Smooth muscle cell (in vitro differentiated cells): Measurements from ENCODE around the gene DOP1A. TPM values are rescaled to one million over a fixed set of nuclear protein-coding genes. Genes with fewer than 3 reads are reported as not detected.

Experiments used
- DNase-seq: peaks from one replicate; lab custom pipeline; 2025; ENCODE audit not compliant: unreplicated experiment; lab: John Stamatoyannopoulos, UW
- H2AFZ ChIP-seq: fragments of 200-600 bp; sonication (generic); 2 replicates; pipeline ENCODE4 v1.6.0; 2016; ENCODE audit warnings: antibody characterized with exemption, low read depth, mild to moderate bottlenecking
- H3F3A ChIP-seq: fragments of 200-600 bp; sonication (generic); 2 replicates; pipeline ENCODE4 v1.6.0; 2017; ENCODE audit warnings: antibody characterized with exemption, low read depth
- H3K27ac ChIP-seq: fragments of 200-600 bp; sonication (generic); 2 replicates; pipeline ENCODE4 v1.5.1; 2016; ENCODE audit warnings: low read depth, mild to moderate bottlenecking
- H3K27me3 ChIP-seq: fragments of 200-600 bp; sonication (generic); 2 replicates; pipeline ENCODE4 v1.6.1; 2016; ENCODE audit warnings: low read depth, mild to moderate bottlenecking
- H3K36me3 ChIP-seq: fragments of 200-600 bp; sonication (generic); 2 replicates; pipeline ENCODE4 v1.5.1; 2016; ENCODE audit warnings: low read depth
- H3K4me1 ChIP-seq: fragments of 200-600 bp; sonication (generic); 2 replicates; pipeline ENCODE4 v1.5.1; 2016; ENCODE audit warnings: low read depth
- H3K4me2 ChIP-seq: fragments of 200-600 bp; sonication (generic); 2 replicates; pipeline ENCODE4 v1.6.0; 2016; ENCODE audit warnings: mild to moderate bottlenecking
- H3K4me3 ChIP-seq: fragments of 200-600 bp; sonication (generic); 2 replicates; pipeline ENCODE4 v1.5.1; 2016; ENCODE audit warnings: mild to moderate bottlenecking
- H3K79me2 ChIP-seq: fragments of 200-600 bp; sonication (generic); 2 replicates; pipeline ENCODE4 v1.6.0; 2016; ENCODE audit warnings: low read depth, mild to moderate bottlenecking
- H3K9ac ChIP-seq: fragments of 200-600 bp; sonication (generic); 2 replicates; pipeline ENCODE4 v1.6.0; 2016; ENCODE audit warnings: low read depth
- H3K9me3 ChIP-seq: fragments of 200-600 bp; sonication (generic); replicated peaks from 2 replicates; pipeline ENCODE4 v1.5.1; 2016; ENCODE audit warnings: low read depth
- H4K20me1 ChIP-seq: fragments of 200-600 bp; sonication (generic); 2 replicates; pipeline ENCODE4 v1.6.0; 2016; ENCODE audit warnings: low read depth
- CTCF ChIP-seq: fragments of 200-600 bp; sonication (generic); IDR thresholded peaks from 2 replicates; pipeline ENCODE4 v1.5.1; 2017; ENCODE audit warnings: borderline replicate concordance, mild to moderate bottlenecking, antibody characterized with exemption; ENCODE audit not compliant: insufficient read depth, poor library complexity, severe bottlenecking
- WGBS: methylation state at CpG from one replicate; pipeline ENCODE4 v1.1.7; 2016; ENCODE audit warnings: low lambda C conversion rate; 5-methylcytosine and 5-hydroxymethylcytosine counted together
- polyA plus RNA-seq: library from polyadenylated mRNA; unstranded; fragments of >200 nt; fragmentation: Nextera tagmentation; extraction: Ambion mirVana; gene quantifications from 2 replicates; pipeline ENCODE4 v1.2.1, GENCODE V29; 2016
- total RNA-seq: library from RNA; depleted of rRNA; stranded (reverse); fragments of >200 nt; gene quantifications from 2 replicates; pipeline ENCODE4 v1.2.3, GENCODE V29; 2014

Gene DOP1A
- total and polyA plus RNA-seq, 2 experiments from 2014 or later: 0.93 to 11.0 TPM

GRCh38 chr6:83071707-83072106, 4.2 kb downstream of the DOP1A start:
- Histone ChIP-seq H3K27me3 (no peaks in the 10 kb centered on the region), H3K36me3 (no peaks in the 10 kb centered on the region), H3F3A (no peaks in the 10 kb centered on the region), H3K4me1 (peaks cover 26% of the 10 kb centered on the region), H4K20me1 (peaks cover 7% of the 10 kb centered on the region), H3K79me2 (peaks cover 46% of the 10 kb centered on the region), H3K27ac (no peak overlapping the region), H2AFZ (no peak overlapping the region), H3K4me3 (no peak overlapping the region), H3K9ac (no peak overlapping the region), H3K4me2 (no peak overlapping the region), H3K9me3 (no peaks in the 10 kb centered on the region)
- TF ChIP-seq CTCF: no peak
- no peak for DNase-seq
- WGBS: 97% methylated on average over 1 of the region's 1 CpG

- H3F3A ChIP-seq: no peaks in the 10 kb centered on the region
- H3K4me2 ChIP-seq: no peak overlapping the region
- H4K20me1 ChIP-seq: peaks cover 7% of the 10 kb centered on the region
- H3K9me3 ChIP-seq: no peaks in the 10 kb centered on the region
- TF ChIP-seq CTCF: no peak
- peaks cover 26% of the 10 kb centered on the region for H3K4me1 ChIP-seq
- H3K27me3 ChIP-seq: no peaks in the 10 kb centered on the region
- no peaks in the 10 kb centered on the region for H3K36me3 ChIP-seq
- H3K79me2 ChIP-seq: peaks cover 47% of the 10 kb centered on the region
- DNase-seq: no peak
- WGBS: 98% methylated on average over 2 of the region's 2 CpGs
- no peak overlapping the region for H3K4me3 ChIP-seq
- no peak overlapping the region for H3K9ac ChIP-seq
- H3K27ac ChIP-seq: no peak overlapping the region
- no peak overlapping the region for H2AFZ ChIP-seq
These were observed 5.3 kb downstream of the DOP1A start for GRCh38 chr6:83072726-83073125.

- Histone ChIP-seq H3K4me2 (no peak overlapping the region), H2AFZ (no peak overlapping the region), H3K27ac (no peak overlapping the region), H4K20me1 (peaks cover 13% of the 10 kb centered on the region), H3K36me3 (no peaks in the 10 kb centered on the region), H3K4me1 (peaks cover 22% of the 10 kb centered on the region), H3K9me3 (no peaks in the 10 kb centered on the region), H3K79me2 (peaks cover 49% of the 10 kb centered on the region), H3K27me3 (no peaks in the 10 kb centered on the region), H3F3A (no peaks in the 10 kb centered on the region), H3K9ac (no peak overlapping the region), H3K4me3 (no peak overlapping the region)
- DNase-seq: no peak
- 88% methylated on average over 1 of the region's 1 CpG for WGBS
- no peak for TF ChIP-seq CTCF
These were observed 6.1 kb downstream of the DOP1A start for GRCh38 chr6:83073615-83074014.

GRCh38 chr6:83083476-83083875, 16.0 kb downstream of the DOP1A start:
- no peak for DNase-seq
- H3K79me2 ChIP-seq: peaks cover 14% of the 10 kb centered on the region
- no peaks in the 10 kb centered on the region for H3K27me3 ChIP-seq
- no peak overlapping the region for H2AFZ ChIP-seq
- H3K36me3 ChIP-seq: no peaks in the 10 kb centered on the region
- peaks cover under 1% of the 10 kb centered on the region for H4K20me1 ChIP-seq
- no peak for TF ChIP-seq CTCF
- H3K9ac ChIP-seq: no peak overlapping the region
- no peaks in the 10 kb centered on the region for H3F3A ChIP-seq
- no peak overlapping the region for H3K4me2 ChIP-seq
- H3K27ac ChIP-seq: no peak overlapping the region
- H3K9me3 ChIP-seq: no peaks in the 10 kb centered on the region
- 88% methylated on average over 1 of the region's 1 CpG for WGBS
- no peak overlapping the region for H3K4me3 ChIP-seq
- no peaks in the 10 kb centered on the region for H3K4me1 ChIP-seq
